Measurements from ENCODE around the gene ZNF511.

The ZNF511 gene

GRCh38 chr10:133342942-133343341, 34.2 kb downstream of the ZNF511 start:
- H3K9ac ChIP-seq (ENCODE audit: low read length): no peak overlapping the region
- H3K4me3 ChIP-seq (ENCODE audit: low read depth in 1 of 2, low read length in 2 of 2): no peak overlapping the region
- H3K27me3 ChIP-seq (ENCODE audit: control insufficient read depth in 1 of 2, insufficient read depth in 2 of 2, low read length in 2 of 2): peaks cover 22 to 41% of the 10 kb centered on the region in 2 donors
- no peak overlapping the region for H3K27ac ChIP-seq (ENCODE audit: low read depth, low read length)
- no peaks in the 10 kb centered on the region for H3K9me3 ChIP-seq (ENCODE audit: low read length)
- H3K36me3 ChIP-seq (ENCODE audit: insufficient read depth, low read length): no peaks in the 10 kb centered on the region
- no peaks in the 10 kb centered on the region for H3K4me1 ChIP-seq (ENCODE audit: insufficient read depth, low read length)

DNA sequence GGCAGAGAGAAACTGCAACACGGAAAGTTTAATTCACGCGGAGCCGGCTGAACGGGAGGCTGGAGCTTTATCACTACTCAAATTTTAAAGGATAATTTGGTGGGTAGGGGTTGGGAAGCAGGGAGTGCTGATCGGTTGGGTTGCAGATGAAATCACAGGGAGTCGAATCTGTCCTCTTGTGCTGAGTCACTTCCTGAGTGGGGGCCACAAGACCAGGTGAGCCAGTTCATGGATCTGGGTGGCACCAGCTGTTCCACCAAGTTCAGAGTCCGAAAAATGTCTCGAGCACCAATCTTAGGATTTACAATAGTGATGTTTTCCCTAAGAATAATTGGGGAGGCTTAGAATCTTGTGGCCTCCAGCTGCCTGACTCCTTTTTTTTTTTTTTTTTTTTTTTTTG, 34.8 kb downstream of the ZNF511 start:
- Histone ChIP-seq H3K4me1 (ENCODE audit: insufficient read depth, low read length) (no peaks in the 10 kb centered on the region), H3K4me3 (ENCODE audit: low read depth in 1 of 2, low read length in 2 of 2) (no peak overlapping the region), H3K9ac (ENCODE audit: low read length) (no peak overlapping the region), H3K27me3 (ENCODE audit: control insufficient read depth in 1 of 2, insufficient read depth in 2 of 2, low read length in 2 of 2) (peaks cover 16 to 37% of the 10 kb centered on the region in 2 donors), H3K27ac (ENCODE audit: low read depth, low read length) (no peak overlapping the region), H3K36me3 (ENCODE audit: insufficient read depth, low read length) (no peaks in the 10 kb centered on the region), H3K9me3 (ENCODE audit: low read length) (no peaks in the 10 kb centered on the region)

GRCh38 chr10:133344236-133344635, 35.5 kb downstream of the ZNF511 start:
- Histone ChIP-seq H3K9me3 (ENCODE audit: low read length) (no peaks in the 10 kb centered on the region), H3K27me3 (ENCODE audit: control insufficient read depth in 1 of 2, insufficient read depth in 2 of 2, low read length in 2 of 2) (peaks cover 10 to 34% of the 10 kb centered on the region in 2 donors), H3K36me3 (ENCODE audit: insufficient read depth, low read length) (no peaks in the 10 kb centered on the region), H3K4me1 (ENCODE audit: insufficient read depth, low read length) (no peaks in the 10 kb centered on the region), H3K9ac (ENCODE audit: low read length) (no peak overlapping the region), H3K4me3 (ENCODE audit: low read depth in 1 of 2, low read length in 2 of 2) (no peak overlapping the region), H3K27ac (ENCODE audit: low read depth, low read length) (no peak overlapping the region)

GRCh38 chr10:133346413-133346812, 37.7 kb downstream of the ZNF511 start:
- Histone ChIP-seq H3K4me3 (ENCODE audit: low read depth in 1 of 2, low read length in 2 of 2) (no peak overlapping the region), H3K9ac (ENCODE audit: low read length) (no peak overlapping the region), H3K36me3 (ENCODE audit: insufficient read depth, low read length) (no peaks in the 10 kb centered on the region), H3K4me1 (ENCODE audit: insufficient read depth, low read length) (no peaks in the 10 kb centered on the region), H3K27me3 (ENCODE audit: control insufficient read depth in 1 of 2, insufficient read depth in 2 of 2, low read length in 2 of 2) (peaks cover 5 to 31% of the 10 kb centered on the region in 2 donors), H3K9me3 (ENCODE audit: low read length) (no peaks in the 10 kb centered on the region), H3K27ac (ENCODE audit: low read depth, low read length) (no peak overlapping the region)

DNA sequence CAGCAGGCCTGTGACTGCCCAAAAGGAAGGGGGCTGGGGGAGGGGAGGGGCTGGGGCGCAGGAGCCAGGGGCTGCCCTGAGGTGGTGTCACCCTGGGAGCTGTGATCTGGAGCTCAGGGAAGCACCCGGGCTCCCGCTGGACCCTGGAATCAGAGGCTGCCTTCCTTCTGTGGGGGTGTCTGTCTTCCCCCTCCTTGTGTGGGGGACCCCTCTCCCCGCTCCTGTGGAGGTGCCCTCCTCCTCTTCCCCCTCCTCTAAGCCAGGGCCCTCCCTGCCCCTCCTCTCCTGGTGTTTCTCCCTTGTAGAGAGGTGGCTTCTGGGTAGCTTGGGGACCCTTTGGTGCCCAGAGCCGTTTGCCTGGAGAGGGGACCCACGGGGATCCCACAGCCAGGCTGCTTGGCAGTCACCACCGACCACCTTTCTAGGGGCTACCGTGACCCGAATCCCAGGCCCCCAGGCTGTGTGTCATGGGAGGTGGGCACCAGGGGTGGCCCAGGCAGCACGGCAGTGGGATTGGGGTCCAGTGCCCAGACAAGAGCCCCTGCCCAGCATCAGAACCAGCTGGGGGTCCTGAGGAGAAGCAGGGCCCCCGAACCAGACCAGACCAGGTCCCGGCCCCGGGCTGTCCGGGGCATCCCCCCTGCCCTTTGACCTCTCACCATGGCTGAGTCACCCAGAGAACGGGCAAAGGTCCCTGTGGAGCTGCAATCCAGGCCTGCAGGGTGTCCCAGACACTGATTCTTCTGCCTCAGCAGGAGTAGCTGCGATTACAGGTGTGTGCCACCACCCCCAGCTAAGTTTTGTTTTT, 39.2 kb downstream of the ZNF511 start:
- Histone ChIP-seq H3K4me3 (ENCODE audit: low read depth in 1 of 2, low read length in 2 of 2) (no peak overlapping the region), H3K9ac (ENCODE audit: low read length) (no peak overlapping the region), H3K36me3 (ENCODE audit: insufficient read depth, low read length) (no peaks in the 10 kb centered on the region)

DNA sequence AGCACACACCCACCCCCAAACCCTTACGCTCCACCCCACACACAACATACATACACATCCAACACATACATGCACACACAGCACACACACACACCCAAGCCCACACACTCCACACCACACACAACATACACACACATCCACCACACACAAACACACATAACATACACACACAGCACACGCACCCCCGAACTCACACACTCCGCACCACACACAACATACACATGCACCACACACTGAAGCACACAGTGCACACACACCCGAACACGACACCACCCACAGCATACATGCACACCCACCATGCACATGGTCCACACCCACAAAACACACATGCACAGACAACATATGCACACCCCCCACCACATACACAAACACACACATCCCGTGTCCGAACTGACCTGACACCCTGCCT, 40.5 kb downstream of the ZNF511 start:
- Histone ChIP-seq H3K4me3 (ENCODE audit: low read depth in 1 of 2, low read length in 2 of 2) (no peak overlapping the region), H3K9me3 (ENCODE audit: low read length) (no peaks in the 10 kb centered on the region), H3K36me3 (ENCODE audit: insufficient read depth, low read length) (no peaks in the 10 kb centered on the region), H3K9ac (ENCODE audit: low read length) (no peak overlapping the region), H3K27ac (ENCODE audit: low read depth, low read length) (no peak overlapping the region), H3K4me1 (ENCODE audit: insufficient read depth, low read length) (no peaks in the 10 kb centered on the region), H3K27me3 (ENCODE audit: control insufficient read depth in 1 of 2, insufficient read depth in 2 of 2, low read length in 2 of 2) (peaks cover 0 to 33% of the 10 kb centered on the region in 2 donors)

More for the DNA sequence above, 39.2 kb downstream of the ZNF511 start:
- Histone ChIP-seq H3K27ac (ENCODE audit: low read depth, low read length) (no peak overlapping the region), H3K27me3 (ENCODE audit: control insufficient read depth in 1 of 2, insufficient read depth in 2 of 2, low read length in 2 of 2) (peaks cover 0 to 35% of the 10 kb centered on the region in 2 donors), H3K4me1 (ENCODE audit: insufficient read depth, low read length) (no peaks in the 10 kb centered on the region), H3K9me3 (ENCODE audit: low read length) (no peaks in the 10 kb centered on the region)

DNA sequence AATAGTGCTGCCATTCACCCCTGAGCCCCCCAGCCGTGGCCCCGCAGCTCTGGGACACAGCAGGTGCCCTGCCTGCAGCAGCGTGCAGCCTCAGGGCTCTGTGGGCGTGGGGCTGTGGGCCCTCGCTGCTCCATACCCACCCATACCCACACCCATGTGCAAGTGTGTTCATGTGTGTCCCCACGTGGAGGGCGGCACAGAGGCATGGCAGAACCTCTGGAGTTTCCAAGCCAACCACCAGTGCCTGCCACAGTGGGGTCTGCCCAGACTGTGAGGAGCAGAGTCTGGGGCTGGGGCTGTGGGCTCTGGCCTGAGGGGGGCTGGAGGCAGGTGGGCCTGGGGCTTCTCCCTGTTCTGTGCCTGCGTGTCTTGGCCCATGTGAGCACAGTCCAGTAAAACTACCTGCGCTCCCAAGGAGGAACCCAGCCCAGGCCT, 40.9 kb downstream of the ZNF511 start:
- Histone ChIP-seq H3K4me3 (ENCODE audit: low read depth in 1 of 2, low read length in 2 of 2) (no peak overlapping the region), H3K27me3 (ENCODE audit: control insufficient read depth in 1 of 2, insufficient read depth in 2 of 2, low read length in 2 of 2) (peaks cover 0 to 37% of the 10 kb centered on the region in 2 donors)

GRCh38 chr10:133350283-133350949, 41.7 kb downstream of the ZNF511 start:
- Histone ChIP-seq H3K27ac (ENCODE audit: low read depth, low read length) (no peak overlapping the region), H3K9ac (ENCODE audit: low read length) (no peak overlapping the region), H3K27me3 (ENCODE audit: control insufficient read depth in 1 of 2, insufficient read depth in 2 of 2, low read length in 2 of 2) (peaks cover 0 to 40% of the 10 kb centered on the region in 2 donors)

More for the DNA sequence above, 40.9 kb downstream of the ZNF511 start:
- no peaks in the 10 kb centered on the region for H3K4me1 ChIP-seq (ENCODE audit: insufficient read depth, low read length)
- no peak overlapping the region for H3K9ac ChIP-seq (ENCODE audit: low read length)
- no peaks in the 10 kb centered on the region for H3K36me3 ChIP-seq (ENCODE audit: insufficient read depth, low read length)
- no peak overlapping the region for H3K27ac ChIP-seq (ENCODE audit: low read depth, low read length)
- H3K9me3 ChIP-seq (ENCODE audit: low read length): no peaks in the 10 kb centered on the region

DNA sequence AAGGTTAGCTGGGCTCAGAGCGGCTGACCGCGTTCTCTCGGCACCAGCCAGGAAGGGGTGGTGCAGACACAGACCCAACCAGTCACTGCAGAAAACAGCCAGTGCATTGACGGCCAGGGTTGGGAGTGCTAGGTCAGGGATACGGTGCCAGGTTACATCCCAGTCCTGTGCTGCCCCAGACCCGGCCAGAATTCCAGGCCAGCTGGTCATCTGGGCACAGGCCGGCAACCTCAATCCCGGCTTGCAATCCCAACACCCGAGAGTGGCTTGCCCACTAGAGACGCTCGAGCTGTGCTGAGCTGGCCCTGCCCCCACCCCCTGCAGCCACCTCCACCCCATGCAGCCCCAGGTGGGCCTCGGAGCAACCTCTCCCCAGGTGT, 42.2 kb downstream of the ZNF511 start:
- no peak overlapping the region for H3K27ac ChIP-seq (ENCODE audit: low read depth, low read length)
- H3K4me3 ChIP-seq (ENCODE audit: low read depth in 1 of 2, low read length in 2 of 2): no peak overlapping the region
- no peak overlapping the region for H3K9ac ChIP-seq (ENCODE audit: low read length)
- no peaks in the 10 kb centered on the region for H3K36me3 ChIP-seq (ENCODE audit: insufficient read depth, low read length)
- H3K4me1 ChIP-seq (ENCODE audit: insufficient read depth, low read length): no peaks in the 10 kb centered on the region
- peaks cover 0 to 43% of the 10 kb centered on the region in 2 donors for H3K27me3 ChIP-seq (ENCODE audit: control insufficient read depth in 1 of 2, insufficient read depth in 2 of 2, low read length in 2 of 2)
- no peaks in the 10 kb centered on the region for H3K9me3 ChIP-seq (ENCODE audit: low read length)

More at GRCh38 chr10:133350283-133350949, 41.7 kb downstream of the ZNF511 start:
- Histone ChIP-seq H3K4me3 (ENCODE audit: low read depth in 1 of 2, low read length in 2 of 2) (no peak overlapping the region), H3K36me3 (ENCODE audit: insufficient read depth, low read length) (no peaks in the 10 kb centered on the region), H3K4me1 (ENCODE audit: insufficient read depth, low read length) (no peaks in the 10 kb centered on the region), H3K9me3 (ENCODE audit: low read length) (no peaks in the 10 kb centered on the region)

- H3K27ac ChIP-seq (ENCODE audit: low read depth, low read length): no peak overlapping the region
- peaks cover 0 to 45% of the 10 kb centered on the region in 2 donors for H3K27me3 ChIP-seq (ENCODE audit: control insufficient read depth in 1 of 2, insufficient read depth in 2 of 2, low read length in 2 of 2)
- H3K36me3 ChIP-seq (ENCODE audit: insufficient read depth, low read length): no peaks in the 10 kb centered on the region
- H3K4me1 ChIP-seq (ENCODE audit: insufficient read depth, low read length): peaks cover 4% of the 10 kb centered on the region
- H3K4me3 ChIP-seq (ENCODE audit: low read depth in 1 of 2, low read length in 2 of 2): no peak overlapping the region
- H3K9me3 ChIP-seq (ENCODE audit: low read length): no peaks in the 10 kb centered on the region
- H3K9ac ChIP-seq (ENCODE audit: low read length): no peak overlapping the region
Measured at GRCh38 chr10:133351408-133352318, 42.9 kb downstream of the ZNF511 start.
